ENCODE results near the gene THRAP3.
"Not testable (repeated sequence)": the region's sequence is repeated elsewhere in the genome, so short reads cannot be mapped to it uniquely, and the experiment has no call there.

THRAP3 gene

GRCh38 chr1:36207339-36207738, 16.9 kb upstream of the THRAP3 start:
- DNase-seq (ENCODE audit: low spot score) = no peak

- DNase-seq (ENCODE audit: low spot score) = no peak
Observed at GRCh38 chr1:36208978-36209703, 15.1 kb upstream of the THRAP3 start.

GRCh38 chr1:36211307-36211706, 12.9 kb upstream of the THRAP3 start:
- no peak for DNase-seq (ENCODE audit: low spot score)

- DNase-seq (ENCODE audit: low spot score) = no peak
Observed at GRCh38 chr1:36211841-36212240, 12.4 kb upstream of the THRAP3 start.

- DNase-seq (ENCODE audit: low spot score) = no peak
Observed at GRCh38 chr1:36212782-36213181, 11.5 kb upstream of the THRAP3 start.

- no peak for DNase-seq (ENCODE audit: low spot score)
Observed at GRCh38 chr1:36217670-36218069, 6.6 kb upstream of the THRAP3 start.

- DNase-seq (ENCODE audit: low spot score) = not testable (repeated sequence)
Observed at GRCh38 chr1:36221901-36222300, 2.3 kb upstream of the THRAP3 start.

- no peak for DNase-seq (ENCODE audit: low spot score)
Observed at GRCh38 chr1:36222481-36223380, 1.5 kb upstream of the THRAP3 start.

GRCh38 chr1:36223381-36223995, 755 bp upstream of the THRAP3 start:
- DNase-seq (ENCODE audit: low spot score) = peak; percentile 42

- DNase-seq (ENCODE audit: low spot score) = peak; percentile 82
Observed at GRCh38 chr1:36224537-36225282, 467 bp downstream of the THRAP3 start.

GRCh38 chr1:36225283-36225899, 1.1 kb downstream of the THRAP3 start:
- DNase-seq (ENCODE audit: low spot score) = no peak

GRCh38 chr1:36230279-36230678, 6.0 kb downstream of the THRAP3 start:
- DNase-seq (ENCODE audit: low spot score) = not testable (repeated sequence)

GRCh38 chr1:36231191-36231590, 6.9 kb downstream of the THRAP3 start:
- no peak for DNase-seq (ENCODE audit: low spot score)

- no peak for DNase-seq (ENCODE audit: low spot score)
Observed at GRCh38 chr1:36232212-36233095, 8.2 kb downstream of the THRAP3 start.

GRCh38 chr1:36236302-36236701, 12.1 kb downstream of the THRAP3 start:
- DNase-seq (ENCODE audit: low spot score) = no peak

- DNase-seq (ENCODE audit: low spot score) = no peak
Observed at GRCh38 chr1:36238433-36238832, 14.2 kb downstream of the THRAP3 start.

- no peak for DNase-seq (ENCODE audit: low spot score)
Observed at GRCh38 chr1:36239941-36240637, 15.8 kb downstream of the THRAP3 start.

- DNase-seq (ENCODE audit: low spot score) = no peak
Observed at GRCh38 chr1:36247538-36247937, 23.3 kb downstream of the THRAP3 start.

GRCh38 chr1:36248250-36248894, 24.1 kb downstream of the THRAP3 start:
- DNase-seq (ENCODE audit: low spot score) = peak; percentile 62
